Spleen (tissue), 11 donors: ENCODE results near the gene AHCYL2. TPM values are rescaled to one million over a fixed set of nuclear protein-coding genes. Genes with fewer than 3 reads are reported as not detected.

Source experiments
- DNase-seq: peaks from one replicate; pipeline ENCODE4 v3.0.0-alpha.2; 2020
- H3K27ac ChIP-seq, 8 donors: fragments of 200-600 bp; sonication (generic) in 7 of 8; 1 replicate in 4 of 8; 2 replicates in 4 of 8; pipeline versions ENCODE4 v1.5.0 to v1.8.0; 2016 to 2021; ENCODE audit warnings: inconsistent platforms in 4 of 8, mild to moderate bottlenecking in 4 of 8, moderate library complexity in 1 of 8
- H3K27me3 ChIP-seq, 7 donors: fragments of 200-600 bp; sonication (generic) in 6 of 7; replicated peaks in 1 of 7; 1 replicate in 4 of 7; 2 replicates in 3 of 7; pipeline versions ENCODE4 v1.5.0 to v1.8.0; 2016 to 2021; ENCODE audit warnings: inconsistent platforms in 3 of 7, mild to moderate bottlenecking in 1 of 7
- H3K36me3 ChIP-seq, 6 donors: fragments of 200-600 bp; sonication (generic) in 5 of 6; 1 replicate in 4 of 6; 2 replicates in 2 of 6; pipeline versions ENCODE4 v1.5.0 to v1.8.0; 2016 to 2021; ENCODE audit warnings: inconsistent platforms in 2 of 6
- H3K4me1 ChIP-seq, 6 donors: fragments of 200-600 bp; sonication (generic) in 5 of 6; 1 replicate in 3 of 6; 2 replicates in 3 of 6; pipeline versions ENCODE4 v1.5.0 to v1.8.0; 2016 to 2021; ENCODE audit warnings: inconsistent platforms in 3 of 6
- H3K4me3 ChIP-seq, 8 donors: fragments of 200-600 bp; sonication (generic) in 7 of 8; 1 replicate in 4 of 8; 2 replicates in 4 of 8; pipeline versions ENCODE4 v1.5.0 to v1.8.0; 2016 to 2021; ENCODE audit warnings: inconsistent platforms in 4 of 8, mild to moderate bottlenecking in 4 of 8, moderate library complexity in 2 of 8
- H3K9me3 ChIP-seq, 8 donors: fragments of 200-600 bp; sonication (generic) in 7 of 8; 1 replicate in 4 of 8; 2 replicates in 4 of 8; pipeline versions ENCODE4 v1.5.0 to v1.8.0; 2016 to 2021; ENCODE audit warnings: inconsistent platforms in 4 of 8
- POLR2A ChIP-seq, 3 donors: fragments of 450-650 bp; IDR thresholded peaks; one replicate each; pipeline ENCODE4 v1.5.1; 2017; ENCODE audit warnings: antibody characterized with exemption in 3 of 3, mild to moderate bottlenecking in 1 of 3
- POLR2AphosphoS5 ChIP-seq, 3 donors: sonication (generic); formaldehyde crosslinking; IDR thresholded peaks; one replicate each; pipeline ENCODE4 v1.5.1; 2017; ENCODE audit warnings: antibody characterized with exemption in 3 of 3
- WGBS, 5 donors: extraction: QIAGEN DNeasy Blood & Tissue Kit in 3 of 5; methylation state at CpG; one replicate each; pipeline versions ENCODE4 v1.1.5 to v1.1.7; 2013 to 2018; 5-methylcytosine and 5-hydroxymethylcytosine counted together
- intact Hi-C: fragments of 100-400 bp; cut with DNase I; formaldehyde crosslinking; loops from one replicate; pipeline ENCODE4 v1.15.0; 2023; ENCODE audit warnings: low total_unique reads
- polyA plus RNA-seq, 3 donors: library from polyadenylated mRNA; stranded (reverse); fragments of 200-250 nt; gene quantifications; one replicate each; pipeline ENCODE4 v1.2.1, GENCODE V29; 2013
- total RNA-seq, 7 donors: library from RNA; depleted of rRNA in 3 of 7; stranded (reverse); fragments of >200 nt in 3 of 7; fragmentation: NEBNext Ultra II Directional in 4 of 7; extraction: Animal tissue kit (Norgen Biotek cat#: 25700) in 4 of 7; gene quantifications; one replicate each; pipeline versions ENCODE4 v1.1.0 to v1.2.1, GENCODE V29; 2016 to 2021
- TF ChIP-seq, protein P1 (sequence below), 11 experiments: fragments of 200-600 bp in 7 of 11; fragments of 450-650 bp in 4 of 11; sonication (generic) in 4 of 11; IDR thresholded peaks in 8 of 11; conservative IDR thresholded peaks in 3 of 11; 1 replicate in 7 of 11; 2 replicates in 4 of 11; pipeline versions ENCODE4 v1.4.0 to v1.8.0; 2016 to 2021; ENCODE audit warnings: antibody characterized with exemption in 11 of 11, inconsistent platforms in 4 of 11, mild to moderate bottlenecking in 1 of 11
- donor health status: healthy with polysubstance abuse.
- donor health status: DM: no; HTN: no; CAD: no; lungs with moderate emphysema.
- donor health status: DM: no; HTN: no; CAD: no.
- donor health status: Bipolar disorder and iron deficiency.
- donor health status: healthy.
- donor health status: DM: no; HTN: no; CAD: no.
- donor health status: DM: yes; HTN: yes; CAD: no.

The AHCYL2 gene
- total and polyA plus RNA-seq, 10 donors: 3.1 to 20.1 (median 17.8) TPM

DNA sequence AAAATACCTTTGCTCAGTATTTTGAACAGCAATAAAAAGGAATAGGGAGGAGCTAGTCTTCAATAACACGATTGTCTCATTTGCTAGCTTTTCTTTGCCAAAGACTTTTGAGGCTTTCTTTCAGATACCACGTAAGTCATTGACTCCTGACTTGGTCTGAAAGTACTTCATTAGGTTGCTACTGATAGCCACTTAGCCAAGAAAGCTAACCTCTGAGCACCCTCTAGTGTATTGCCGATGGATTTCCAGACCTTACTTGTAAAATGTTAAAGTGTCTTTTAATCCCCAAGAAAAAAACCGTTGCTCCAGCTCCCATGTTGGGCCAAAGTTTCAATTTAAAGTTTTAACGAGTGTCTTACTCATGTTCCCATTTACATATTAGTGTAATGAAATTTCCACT, 146.0 kb downstream of the AHCYL2 start:
- H3K27ac ChIP-seq: no peak overlapping the region
- no peaks in the 10 kb centered on the region for H3K36me3 ChIP-seq
- H3K4me1 ChIP-seq: peaks cover 4 to 21% (median 14%) of the 10 kb centered on the region in 6 donors
- WGBS, 5 donors: 64 to 87% (median 82%) methylated on average over 5 of the region's 5 CpGs
- no peak for TF ChIP-seq POLR2A (IDR thresholded peaks at IDR 0.05)
- no peak for TF ChIP-seq POLR2AphosphoS5 (IDR thresholded peaks at IDR 0.05)
- TF ChIP-seq, protein P1, sequence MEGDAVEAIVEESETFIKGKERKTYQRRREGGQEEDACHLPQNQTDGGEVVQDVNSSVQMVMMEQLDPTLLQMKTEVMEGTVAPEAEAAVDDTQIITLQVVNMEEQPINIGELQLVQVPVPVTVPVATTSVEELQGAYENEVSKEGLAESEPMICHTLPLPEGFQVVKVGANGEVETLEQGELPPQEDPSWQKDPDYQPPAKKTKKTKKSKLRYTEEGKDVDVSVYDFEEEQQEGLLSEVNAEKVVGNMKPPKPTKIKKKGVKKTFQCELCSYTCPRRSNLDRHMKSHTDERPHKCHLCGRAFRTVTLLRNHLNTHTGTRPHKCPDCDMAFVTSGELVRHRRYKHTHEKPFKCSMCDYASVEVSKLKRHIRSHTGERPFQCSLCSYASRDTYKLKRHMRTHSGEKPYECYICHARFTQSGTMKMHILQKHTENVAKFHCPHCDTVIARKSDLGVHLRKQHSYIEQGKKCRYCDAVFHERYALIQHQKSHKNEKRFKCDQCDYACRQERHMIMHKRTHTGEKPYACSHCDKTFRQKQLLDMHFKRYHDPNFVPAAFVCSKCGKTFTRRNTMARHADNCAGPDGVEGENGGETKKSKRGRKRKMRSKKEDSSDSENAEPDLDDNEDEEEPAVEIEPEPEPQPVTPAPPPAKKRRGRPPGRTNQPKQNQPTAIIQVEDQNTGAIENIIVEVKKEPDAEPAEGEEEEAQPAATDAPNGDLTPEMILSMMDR (IDR thresholded peaks at IDR 0.05 in 8 of 11, conservative IDR thresholded peaks at IDR 0.05 in 3 of 11): no peak
- no peak overlapping the region for H3K4me3 ChIP-seq
- no peaks in the 10 kb centered on the region for H3K9me3 ChIP-seq
- intact Hi-C loops: no loop called here
- DNase-seq: no peak
- no peaks in the 10 kb centered on the region for H3K27me3 ChIP-seq

DNA sequence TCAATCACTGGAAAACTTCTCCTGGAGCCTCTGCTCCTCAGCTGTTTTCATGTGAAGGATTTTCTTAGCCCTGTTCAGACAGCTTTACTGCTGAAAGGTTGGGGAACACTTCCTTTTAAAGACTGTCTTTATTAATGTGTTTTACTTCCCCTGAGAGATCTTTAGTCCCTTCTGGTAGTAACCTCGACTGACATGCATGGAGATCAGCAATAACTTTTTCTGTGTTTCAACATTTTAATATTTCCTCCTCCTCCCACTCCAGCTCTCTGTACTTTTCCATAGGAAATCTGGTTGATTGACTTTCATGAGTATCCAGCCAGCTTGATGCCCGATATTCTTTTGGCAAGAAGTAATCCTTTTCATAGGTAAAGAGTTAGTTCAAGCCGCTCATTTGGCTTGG, 146.7 kb downstream of the AHCYL2 start:
- no peak for TF ChIP-seq POLR2AphosphoS5 (IDR thresholded peaks at IDR 0.05)
- TF ChIP-seq POLR2A (IDR thresholded peaks at IDR 0.05): no peak
- TF ChIP-seq, protein P1 (IDR thresholded peaks at IDR 0.05 in 8 of 11, conservative IDR thresholded peaks at IDR 0.05 in 3 of 11): no peak
- Histone ChIP-seq H3K9me3 (no peaks in the 10 kb centered on the region), H3K27me3 (no peaks in the 10 kb centered on the region), H3K4me1 (peaks cover 4 to 21% (median 15%) of the 10 kb centered on the region in 6 donors), H3K36me3 (no peaks in the 10 kb centered on the region), H3K4me3 (no peak overlapping the region), H3K27ac (no peak overlapping the region)
- DNase-seq: no peak
- 59 to 70% (median 68%) methylated on average over 3 of the region's 3 CpGs for WGBS, 5 donors
- intact Hi-C loops: no loop called here

DNA sequence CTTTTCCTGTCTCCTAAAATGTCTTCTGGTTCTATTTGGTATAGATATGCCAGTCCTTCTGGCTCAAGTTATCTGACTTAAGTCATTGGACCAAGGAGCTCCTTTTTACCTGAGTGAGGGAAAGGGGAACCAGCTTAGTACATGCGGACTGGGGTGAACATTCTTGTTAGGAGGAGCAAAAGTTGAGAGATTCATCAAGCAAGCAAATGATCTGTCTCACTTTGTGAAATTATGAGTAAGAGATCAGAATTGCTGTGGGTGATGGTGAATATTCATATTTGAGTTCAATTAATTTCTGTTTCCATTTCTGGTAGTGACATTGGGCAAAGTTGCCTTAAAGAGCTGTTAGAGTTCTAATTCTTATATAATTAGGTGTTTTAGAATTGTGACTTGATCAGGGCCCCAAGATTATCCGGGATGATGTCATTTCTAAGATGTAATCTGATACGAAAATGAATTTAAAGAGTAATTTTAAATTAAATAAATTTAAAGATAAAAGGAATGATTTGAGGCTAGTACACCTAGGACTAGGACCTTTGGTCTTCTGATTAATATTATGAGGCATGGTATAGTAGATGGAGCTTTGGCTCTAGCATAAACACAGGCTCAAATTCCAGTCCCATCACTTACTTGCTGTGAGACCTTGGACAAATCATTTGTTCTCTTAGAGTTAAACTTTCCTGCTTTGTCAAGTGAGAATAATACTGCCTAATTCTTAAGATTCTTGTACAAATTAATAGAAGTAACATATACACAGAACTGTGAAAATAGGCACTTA, 149.0 kb downstream of the AHCYL2 start:
- TF ChIP-seq, protein P1 (IDR thresholded peaks at IDR 0.05 in 8 of 11, conservative IDR thresholded peaks at IDR 0.05 in 3 of 11): no peak
- TF ChIP-seq POLR2A (IDR thresholded peaks at IDR 0.05) (no peak), POLR2AphosphoS5 (IDR thresholded peaks at IDR 0.05) (no peak)
- Histone ChIP-seq H3K27ac (no peak overlapping the region), H3K27me3 (no peaks in the 10 kb centered on the region), H3K4me3 (no peak overlapping the region), H3K4me1 (peaks cover 0 to 13% (median 5%) of the 10 kb centered on the region in 6 donors), H3K36me3 (no peaks in the 10 kb centered on the region), H3K9me3 (no peaks in the 10 kb centered on the region)
- DNase-seq: no peak
- WGBS, 5 donors: 80 to 90% (median 87%) methylated on average over 3 of the region's 3 CpGs
- intact Hi-C loops: no loop called here

DNA sequence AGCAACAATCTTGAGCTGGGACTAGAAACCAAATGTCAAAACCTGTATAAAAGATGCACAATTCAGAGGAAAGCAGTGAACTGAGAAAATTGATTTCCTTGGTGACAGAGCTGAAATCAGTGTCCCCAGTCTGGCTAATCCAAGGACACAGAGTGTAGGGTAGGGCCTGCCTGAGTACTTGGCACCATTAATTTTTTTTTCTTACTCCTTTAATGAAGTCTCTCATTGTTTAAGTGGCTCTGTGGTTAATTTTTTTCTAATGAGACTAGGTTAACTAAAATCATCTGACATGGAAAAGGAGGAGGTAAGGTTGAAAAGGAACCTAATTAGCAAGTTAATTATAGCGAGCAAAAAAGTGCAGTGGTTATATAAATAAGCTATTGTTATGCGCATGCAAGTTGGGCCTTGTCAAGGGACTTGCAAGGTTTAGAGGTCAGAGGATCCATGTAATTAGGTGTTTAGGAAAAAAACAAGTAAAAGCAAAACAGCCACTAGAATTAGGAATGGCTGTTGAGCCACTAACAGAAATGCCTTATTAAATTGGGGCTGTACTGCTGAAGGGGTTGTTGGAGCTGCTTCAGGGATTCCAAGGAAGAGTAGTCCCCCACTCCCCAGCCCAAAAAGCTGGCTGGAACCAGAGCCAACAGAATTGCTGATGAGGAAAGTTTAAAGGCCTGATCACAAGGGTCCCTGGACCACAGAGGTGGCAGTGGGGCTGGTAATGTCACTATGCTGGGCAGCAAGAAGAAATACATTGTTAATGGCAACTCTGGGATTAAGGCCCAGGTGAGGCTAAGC, 150.5 kb downstream of the AHCYL2 start:
- WGBS, 5 donors: 91 to 95% (median 94%) methylated on average over 2 of the region's 2 CpGs
- peaks cover 0 to 11% (median 0%) of the 10 kb centered on the region in 6 donors for H3K36me3 ChIP-seq
- intact Hi-C loops: no loop called here
- DNase-seq: no peak
- H3K27me3 ChIP-seq: no peaks in the 10 kb centered on the region
- H3K4me1 ChIP-seq: peaks cover 0 to 10% (median 4%) of the 10 kb centered on the region in 6 donors
- no peak overlapping the region for H3K27ac ChIP-seq
- H3K9me3 ChIP-seq: no peaks in the 10 kb centered on the region
- TF ChIP-seq POLR2AphosphoS5 (IDR thresholded peaks at IDR 0.05) (no peak), POLR2A (IDR thresholded peaks at IDR 0.05) (no peak)
- TF ChIP-seq, protein P1 (IDR thresholded peaks at IDR 0.05 in 8 of 11, conservative IDR thresholded peaks at IDR 0.05 in 3 of 11): no peak
- no peak overlapping the region for H3K4me3 ChIP-seq
